Brain pericyte (primary cell): Measurements from ENCODE around the gene BTBD16.

ENCODE experiments used
- DNase-seq: peaks from one replicate; pipeline ENCODE4 v3.0.0-alpha.2; 2012; ENCODE audit warnings: low read depth, low spot score

BTBD16 gene

DNA sequence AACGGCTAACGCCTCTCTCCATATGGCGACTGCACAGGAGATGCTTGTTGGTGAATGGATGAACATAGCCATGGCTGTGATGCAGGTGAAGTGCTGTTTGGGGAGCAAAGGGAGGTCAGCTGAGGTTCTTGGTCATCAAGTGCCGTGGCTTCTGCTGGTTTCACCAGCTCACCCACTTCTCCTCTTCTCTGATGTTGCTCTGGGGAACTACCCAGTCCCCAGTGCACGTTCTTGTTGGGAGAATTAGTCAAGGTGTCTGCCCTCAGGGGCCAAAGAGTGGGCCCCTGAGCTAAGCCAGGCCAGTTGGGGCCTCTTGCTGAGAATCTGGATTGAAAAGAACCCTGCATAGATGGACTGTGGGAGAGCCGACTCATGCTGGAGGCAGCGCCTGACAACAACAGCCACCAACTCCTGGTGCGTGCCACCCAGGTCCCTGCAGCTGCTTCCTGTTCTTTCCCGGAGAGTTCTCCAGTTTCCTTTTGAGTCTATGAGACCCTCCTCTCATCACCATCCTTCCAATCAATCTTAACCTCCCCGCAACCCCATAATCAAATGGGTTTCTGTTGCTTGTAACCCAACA, 3.0 kb downstream of the BTBD16 start:
- DNase-seq, result no peak

DNA sequence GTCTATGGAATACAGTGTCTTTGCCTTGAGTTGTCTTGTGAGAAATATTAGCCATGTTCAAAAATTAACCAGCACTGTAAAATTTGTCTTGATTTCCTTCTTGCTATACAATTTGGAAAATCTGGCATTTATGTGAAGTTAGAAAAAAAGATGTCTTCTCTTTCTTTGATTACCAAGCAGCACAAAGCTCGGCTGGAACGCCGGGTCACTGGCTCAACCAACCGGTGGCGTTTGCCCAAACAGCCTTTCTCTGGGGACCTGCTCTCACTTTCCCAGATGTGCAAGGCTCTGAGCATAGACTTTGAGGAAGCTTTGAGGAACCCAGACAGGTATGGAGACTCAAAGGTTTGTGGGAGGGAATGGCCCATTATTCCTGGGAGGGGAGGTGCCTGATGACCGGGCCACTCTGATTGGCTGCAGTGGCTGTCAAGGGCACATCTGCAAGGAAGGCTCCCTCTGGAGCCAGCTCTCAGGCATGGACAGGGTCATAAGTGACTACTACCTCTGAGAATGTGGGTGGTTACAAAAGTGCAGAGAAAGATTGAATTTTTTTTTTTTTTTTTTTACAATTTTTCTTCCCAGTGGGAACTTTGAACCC, 5.6 kb downstream of the BTBD16 start:
- DNase-seq, result no peak

DNA sequence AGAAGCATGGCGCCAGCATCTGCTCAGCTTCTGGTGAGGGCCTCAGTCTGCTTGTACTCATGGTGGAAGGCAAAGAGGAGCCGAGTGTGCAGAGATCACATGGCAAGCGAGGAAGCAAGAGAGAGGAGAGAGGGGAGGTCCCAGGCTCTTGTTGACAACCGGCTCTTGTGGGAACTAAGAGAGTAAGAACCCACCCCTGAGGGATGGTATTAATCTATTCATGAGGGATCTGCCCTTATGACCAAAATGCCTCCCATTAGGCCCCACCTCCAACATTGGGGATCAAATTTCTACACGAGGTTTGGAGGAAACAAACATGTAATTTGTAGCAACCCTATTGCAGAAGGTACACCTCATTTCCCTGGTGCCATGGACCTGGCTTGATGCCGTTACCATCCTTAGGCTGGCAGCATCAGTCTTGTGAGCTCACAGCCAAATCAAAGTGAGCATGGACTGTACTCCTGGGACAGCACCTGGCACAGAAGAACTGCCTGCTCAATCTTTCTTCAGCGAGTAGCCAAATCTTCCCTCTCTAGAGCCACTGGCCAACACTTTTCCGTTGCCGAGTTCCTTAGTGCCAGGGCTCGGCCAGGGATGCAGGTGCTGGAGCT, 6.5 kb downstream of the BTBD16 start:
- DNase-seq, result no peak

DNA sequence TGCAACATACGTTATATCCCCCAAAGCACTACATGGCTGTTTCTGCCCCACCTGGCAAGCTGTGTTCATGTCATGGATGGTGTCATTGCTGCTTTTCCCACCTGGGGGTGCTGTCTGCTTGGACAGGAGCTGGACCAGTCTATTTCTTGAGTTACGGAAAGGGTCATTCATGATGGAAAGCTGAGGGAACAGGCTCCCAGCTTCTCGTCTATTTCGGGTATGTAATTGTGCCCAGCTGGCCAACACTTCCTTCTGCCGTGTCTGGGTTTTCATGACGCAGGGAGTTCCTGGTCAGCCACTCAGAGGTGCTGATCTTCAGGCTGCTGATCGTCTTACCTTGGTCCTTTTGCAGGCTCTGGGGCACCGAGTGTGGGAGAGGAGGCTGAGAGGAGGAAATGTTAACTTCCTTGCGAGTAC, 8.6 kb downstream of the BTBD16 start:
- DNase-seq, result peak; percentile 33

DNA sequence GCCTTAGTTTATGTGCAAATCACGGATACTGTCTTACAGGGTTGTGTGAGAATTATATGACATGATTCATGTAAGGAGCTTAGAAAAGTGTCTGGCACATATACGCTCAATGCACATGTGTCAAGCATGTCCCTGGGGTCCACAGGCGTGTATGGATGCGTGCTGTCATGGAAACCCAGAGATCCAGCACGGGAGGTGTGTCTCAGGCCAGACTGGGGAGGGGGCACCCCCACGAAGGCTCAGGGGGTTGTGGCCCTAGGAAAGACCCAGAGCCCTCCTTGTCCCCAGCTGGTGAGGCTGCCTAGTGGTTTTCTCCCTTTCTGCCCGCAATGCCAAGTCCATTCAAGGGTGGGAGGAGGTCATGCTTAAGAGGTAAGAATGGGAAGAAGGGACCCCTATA, 9.1 kb downstream of the BTBD16 start:
- DNase-seq, result no peak

DNA sequence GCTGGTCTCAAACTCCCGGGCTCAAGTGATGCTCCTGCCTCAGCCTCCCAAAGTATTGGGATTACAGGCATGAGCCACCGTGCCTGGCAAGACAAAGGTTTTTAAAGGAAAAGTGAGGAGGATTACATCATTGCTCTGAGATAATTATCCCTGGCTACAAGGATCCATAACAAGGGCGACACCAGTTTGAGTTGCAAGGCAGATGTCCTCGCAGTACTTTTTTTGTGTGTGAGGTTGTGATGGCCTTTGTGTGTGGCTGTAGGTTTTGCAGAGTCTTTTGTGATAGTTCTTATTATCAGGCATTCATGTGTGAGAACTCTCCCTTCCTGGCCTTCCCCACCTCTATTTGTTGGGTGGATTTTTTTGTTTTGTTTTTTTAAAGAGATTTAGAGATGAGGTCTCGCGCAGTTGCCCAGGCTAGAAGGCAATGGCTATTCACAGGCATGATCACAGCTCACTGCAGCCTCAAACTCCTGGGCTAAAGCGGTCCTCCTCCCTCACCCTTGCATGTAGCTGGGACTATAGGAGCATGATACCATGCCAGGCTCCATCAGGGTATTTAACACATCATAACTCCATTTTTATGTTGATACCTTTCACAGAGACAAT, 10.0 kb downstream of the BTBD16 start:
- DNase-seq, result no peak

DNA sequence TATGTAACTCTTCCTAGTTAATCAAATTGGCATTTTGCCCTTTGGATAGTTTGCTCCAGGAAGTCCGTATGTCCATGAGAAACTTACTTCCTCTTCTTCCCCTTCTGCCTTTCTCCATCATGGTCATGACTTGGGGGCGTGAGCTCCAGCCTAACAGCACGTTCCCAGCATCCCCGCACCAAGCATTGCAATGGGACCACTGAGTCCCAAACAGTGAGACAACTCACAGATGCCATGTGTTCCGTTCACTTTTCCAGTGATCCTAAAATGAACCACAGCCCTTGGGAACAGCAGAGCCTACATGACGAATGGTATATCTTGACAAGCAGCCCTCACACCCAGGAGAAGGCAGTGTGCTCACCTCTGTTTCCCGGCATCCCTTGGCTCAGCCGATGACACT, 10.7 kb downstream of the BTBD16 start:
- DNase-seq, result no peak

DNA sequence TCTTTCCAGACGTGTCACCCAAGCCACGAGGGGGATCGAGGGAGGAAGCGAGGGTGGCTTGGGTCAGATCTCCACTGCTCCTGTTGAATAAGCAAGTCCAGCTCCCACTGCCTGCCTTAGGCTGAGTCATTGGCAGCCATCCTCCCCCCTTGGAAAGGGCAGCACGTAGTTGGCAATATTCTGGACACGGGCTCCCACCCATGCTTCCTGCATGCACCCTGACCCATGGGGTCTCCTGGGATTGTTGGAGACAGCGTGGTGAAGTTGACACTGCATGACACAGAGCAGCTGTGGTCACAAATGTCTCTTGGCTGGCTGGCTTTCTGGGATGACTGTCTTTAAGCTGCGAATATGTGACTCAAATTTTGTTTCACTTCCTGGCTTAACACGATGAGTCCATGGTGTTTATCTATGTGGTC, 11.2 kb downstream of the BTBD16 start:
- no peak for DNase-seq

DNA sequence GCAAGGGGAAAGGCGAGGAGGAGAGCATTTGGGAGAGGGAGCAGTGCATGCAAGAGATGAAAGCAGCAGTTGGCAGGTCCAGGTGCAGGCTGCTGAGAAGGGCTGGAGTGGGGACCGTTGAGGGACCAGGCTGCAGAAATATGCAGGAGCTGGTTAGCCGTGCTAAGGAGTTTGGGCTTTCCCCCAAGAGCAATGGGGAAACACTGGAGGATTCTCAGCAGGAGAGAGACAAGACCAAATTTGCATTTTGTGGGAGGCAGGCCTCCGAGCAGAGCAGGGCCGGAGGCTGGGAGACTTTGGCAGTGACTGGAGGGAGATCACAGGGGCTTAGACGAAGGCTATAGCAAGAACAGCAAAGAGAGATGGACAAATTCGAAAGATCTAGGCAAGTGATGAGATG, 11.8 kb downstream of the BTBD16 start:
- DNase-seq, result no peak

DNA sequence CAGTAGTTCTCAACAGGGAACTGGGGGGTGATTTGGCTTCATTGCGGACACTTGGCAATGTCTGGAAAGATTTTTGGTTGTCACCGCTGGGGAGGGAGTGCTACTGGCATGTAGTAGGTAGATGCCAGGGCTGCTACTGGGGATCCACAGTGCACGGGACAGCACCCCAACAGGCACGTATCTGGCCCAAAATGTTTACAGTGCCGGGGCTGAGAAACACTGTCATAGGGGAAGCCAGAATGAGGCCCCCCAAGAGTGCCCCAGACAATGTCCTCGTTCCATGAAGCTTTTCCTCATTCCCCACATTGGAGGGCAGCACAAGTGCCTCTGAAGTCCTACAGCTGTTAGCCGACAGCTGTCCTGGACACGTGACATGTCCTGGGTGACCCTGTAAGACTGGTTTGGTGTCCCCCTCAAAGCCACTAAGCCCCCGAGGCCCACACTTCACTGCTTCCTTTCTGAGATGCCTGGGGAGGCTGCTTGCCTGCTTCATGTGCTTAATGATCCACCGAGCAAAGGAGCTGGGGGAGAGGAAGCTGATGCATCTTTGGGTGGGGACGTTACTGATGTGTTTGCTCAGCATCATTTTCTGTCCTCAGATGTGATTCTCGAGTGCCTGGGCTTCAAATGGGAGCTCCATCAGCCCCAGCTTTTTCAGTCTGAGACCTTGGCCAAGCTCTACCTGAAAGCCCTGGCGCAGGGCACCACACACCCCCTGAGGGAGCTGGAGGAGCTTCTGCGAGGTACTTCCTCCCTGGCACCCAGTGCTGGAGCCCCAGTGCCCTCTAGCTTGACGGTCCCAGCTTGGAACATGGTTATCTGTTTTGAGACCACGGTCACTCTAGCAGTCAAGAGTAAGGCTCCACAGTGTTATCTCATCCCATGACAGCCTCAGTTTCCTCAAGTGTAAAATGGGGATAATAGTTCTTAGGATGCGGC, 14.7 kb downstream of the BTBD16 start:
- DNase-seq, result no peak

DNA sequence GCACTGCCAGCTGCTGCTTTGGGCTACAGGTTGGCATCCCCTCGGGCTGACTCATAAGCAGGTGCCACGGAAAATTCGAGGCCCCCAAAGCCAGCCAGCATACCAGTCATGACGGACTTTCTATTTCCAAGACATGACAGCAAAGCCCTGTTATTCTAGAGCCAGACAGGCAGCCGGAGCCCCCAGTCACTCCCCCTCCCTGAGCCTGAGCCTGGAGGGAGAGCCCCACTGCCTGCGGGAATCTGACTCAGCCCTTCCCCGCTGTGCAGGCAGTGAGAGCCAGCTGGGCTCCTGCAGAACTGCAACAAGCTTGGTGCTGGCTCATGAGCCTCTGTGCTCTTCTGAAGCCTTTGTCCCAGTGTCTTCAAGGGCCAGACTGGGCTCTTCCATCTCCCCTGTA, 15.8 kb downstream of the BTBD16 start:
- DNase-seq, result peak; percentile 87

DNA sequence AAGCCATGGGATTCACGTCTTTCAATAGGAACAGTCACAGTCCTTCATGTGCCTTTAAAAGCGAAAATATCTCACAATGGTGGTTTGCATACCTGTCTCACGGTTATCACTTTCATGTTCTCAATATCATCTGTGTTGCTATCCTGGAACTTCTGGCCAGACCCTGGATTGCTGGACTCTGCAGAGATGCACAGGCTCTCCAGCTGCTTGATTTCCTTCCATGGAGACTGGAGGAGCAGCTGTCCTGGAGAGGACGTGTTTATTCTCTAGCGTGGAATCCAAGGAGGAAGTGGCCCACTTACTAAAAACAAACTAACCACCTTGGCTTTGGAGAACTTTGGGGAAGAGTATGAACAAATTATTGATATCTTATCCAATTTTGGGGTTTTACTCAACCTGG, 16.5 kb downstream of the BTBD16 start:
- DNase-seq, result no peak

DNA sequence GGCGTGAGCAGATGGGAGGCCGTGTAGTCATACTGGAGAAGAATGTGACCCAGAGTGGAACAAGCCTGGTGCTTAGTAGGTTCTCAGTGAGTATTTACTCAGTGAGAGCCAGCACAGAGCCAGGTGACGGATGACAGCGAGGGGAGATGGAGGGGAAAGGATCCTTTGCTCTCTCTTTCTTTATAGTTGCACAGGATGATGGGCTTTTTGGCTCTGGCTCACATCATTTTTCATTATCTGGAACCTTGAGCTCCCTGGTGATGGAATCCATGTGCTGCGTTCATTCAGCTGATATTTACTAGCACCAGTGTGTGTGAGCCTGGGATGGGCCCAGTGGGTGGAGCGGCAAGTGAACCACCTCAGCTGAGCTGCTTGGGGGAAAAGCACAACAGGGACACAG, 17.2 kb downstream of the BTBD16 start:
- no peak for DNase-seq

DNA sequence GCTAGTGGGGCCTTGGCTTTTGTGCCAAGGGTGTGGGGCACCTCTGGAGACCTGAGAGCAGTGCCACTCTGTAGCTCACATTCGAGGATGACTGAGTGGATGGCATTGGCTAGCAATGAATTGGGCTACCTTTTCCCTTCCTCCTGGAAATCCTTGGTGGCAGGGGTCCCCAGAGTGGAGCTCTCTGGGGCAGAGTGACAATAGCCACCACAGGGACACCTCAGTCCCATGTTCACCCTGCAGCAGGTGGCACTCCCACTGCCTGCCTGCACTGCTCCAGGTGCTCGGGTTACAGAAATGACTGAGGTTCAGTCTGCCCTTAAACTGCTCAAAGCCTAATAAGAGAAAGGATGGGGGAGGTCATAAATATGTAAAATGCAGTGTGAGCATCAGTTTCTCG, 17.8 kb downstream of the BTBD16 start:
- DNase-seq, result no peak

DNA sequence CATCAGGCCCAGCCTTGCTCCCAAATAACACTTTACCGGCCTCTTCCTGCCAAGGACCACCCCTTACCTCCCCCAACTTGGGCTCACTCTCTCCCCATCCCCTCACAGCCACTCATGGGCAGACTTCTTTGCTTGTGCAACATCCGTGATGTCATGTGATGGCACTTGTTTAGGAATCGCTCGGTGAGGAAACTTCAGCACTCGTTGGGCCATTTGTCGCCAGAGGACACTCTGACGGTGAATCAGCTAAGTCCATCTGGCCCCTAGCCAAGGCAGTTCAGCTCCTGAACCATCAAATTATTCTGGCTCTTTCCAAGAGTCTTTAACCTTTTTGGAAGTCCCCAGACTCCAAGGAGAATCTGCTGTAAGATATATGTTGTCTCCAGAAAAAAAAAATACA, 19.2 kb downstream of the BTBD16 start:
- no peak for DNase-seq

DNA sequence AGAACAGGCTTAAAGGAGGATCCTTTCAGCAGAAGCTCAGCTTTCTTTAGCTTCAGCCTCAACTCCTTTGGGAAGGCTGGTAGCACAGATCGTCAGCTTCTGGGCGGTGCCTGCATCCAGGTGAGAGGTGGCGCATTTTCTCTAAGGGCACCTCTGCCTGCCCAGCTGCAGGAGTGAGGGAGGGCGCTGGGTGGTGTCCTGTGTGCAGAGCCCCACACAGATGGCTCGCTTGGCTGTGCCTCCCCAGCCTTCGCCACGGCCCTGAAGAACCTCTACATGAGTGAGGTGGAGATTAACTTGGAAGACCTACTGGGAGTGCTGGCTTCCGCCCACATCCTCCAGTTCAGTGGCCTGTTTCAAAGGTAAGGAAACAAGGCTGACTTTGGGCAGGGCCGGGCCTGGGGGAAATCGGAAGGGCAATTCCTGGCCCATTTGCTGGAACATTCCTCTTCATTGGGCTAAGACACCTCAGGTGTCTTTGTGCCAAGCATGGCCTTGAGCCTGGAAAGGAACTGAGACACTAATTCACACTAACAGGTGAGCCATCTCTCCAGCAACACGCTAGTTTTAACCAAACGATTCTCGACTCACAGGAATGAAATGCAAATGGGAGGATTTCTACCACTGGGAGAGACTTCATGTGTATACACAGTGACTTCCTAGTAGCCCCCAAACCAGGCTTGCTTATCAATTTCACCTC, 19.9 kb downstream of the BTBD16 start:
- no peak for DNase-seq

DNA sequence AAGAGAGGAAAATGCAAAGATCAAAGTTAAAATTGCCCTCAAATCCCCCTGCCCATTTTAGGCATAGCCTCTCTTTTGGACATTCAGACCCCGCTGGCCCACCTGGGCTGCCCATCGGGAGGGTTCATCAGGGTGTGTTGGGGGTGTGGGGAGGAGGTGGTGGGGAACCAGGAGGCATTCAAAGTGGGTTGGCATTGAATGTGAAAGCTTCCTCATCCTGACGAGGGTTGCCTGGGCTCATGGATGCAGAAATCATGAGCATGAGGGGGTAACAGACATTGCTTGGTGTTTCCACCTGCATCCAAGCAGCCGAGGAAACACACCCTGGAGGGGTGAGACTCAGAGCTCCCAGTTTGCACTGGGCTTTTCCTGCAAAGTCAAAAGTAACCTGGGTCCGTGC, 20.6 kb downstream of the BTBD16 start:
- DNase-seq, result no peak

DNA sequence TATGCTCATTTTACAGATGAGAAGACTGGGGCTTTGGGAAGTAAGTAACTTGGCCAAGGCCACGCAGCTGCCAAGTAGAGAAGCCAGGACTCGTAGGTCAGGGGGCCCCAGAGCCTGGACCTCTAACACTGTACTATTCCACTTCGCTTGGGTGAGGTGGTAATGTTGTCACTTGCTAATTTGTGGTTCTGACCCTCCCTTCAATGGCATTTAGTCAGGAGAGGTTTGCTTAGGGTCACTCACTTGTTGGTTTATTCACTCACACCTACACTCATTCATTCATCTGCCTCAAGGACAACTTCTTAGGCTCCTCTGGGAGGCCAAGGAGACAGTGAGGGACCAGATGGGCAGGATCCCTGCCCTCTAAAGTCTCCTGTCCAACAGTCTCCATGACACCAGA, 21.3 kb downstream of the BTBD16 start:
- DNase-seq, result no peak

DNA sequence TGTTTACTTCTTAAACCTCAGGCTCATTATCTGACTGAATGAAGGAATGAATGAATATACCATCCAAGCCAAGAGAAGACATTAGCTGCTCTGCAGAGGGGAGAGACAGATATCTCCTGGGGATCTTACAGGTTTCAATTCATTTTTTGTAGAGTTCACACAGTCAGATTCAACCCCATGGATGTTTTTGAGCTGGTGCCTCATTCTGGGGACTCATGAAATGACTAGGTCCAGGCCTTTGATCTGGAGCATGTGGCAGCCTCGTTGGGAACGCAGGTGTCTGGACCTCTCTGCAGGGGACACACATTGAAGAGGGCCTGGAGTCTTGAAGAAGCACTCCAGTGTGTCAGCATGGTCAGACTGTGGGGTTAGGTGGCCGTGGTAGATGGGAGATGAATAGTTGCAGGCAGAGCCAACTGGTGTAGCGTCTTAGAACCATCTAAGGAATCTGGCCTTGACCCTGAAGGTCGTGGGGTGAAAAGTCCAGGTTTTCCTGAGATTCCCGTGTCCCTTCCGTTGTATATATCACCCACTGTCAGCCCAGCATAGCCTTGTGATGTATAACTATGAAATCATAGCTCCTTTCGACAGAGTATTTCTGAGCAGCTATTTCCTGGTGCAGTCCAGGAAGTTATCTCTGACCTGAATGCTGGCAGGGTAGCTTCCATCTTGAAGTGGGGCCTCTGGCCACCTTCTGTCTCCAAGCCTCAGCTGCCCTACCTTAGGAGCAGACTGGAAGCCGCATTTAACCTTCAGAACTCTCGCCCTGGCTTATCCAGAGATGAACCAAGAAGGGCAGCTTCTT, 22.3 kb downstream of the BTBD16 start:
- no peak for DNase-seq

DNA sequence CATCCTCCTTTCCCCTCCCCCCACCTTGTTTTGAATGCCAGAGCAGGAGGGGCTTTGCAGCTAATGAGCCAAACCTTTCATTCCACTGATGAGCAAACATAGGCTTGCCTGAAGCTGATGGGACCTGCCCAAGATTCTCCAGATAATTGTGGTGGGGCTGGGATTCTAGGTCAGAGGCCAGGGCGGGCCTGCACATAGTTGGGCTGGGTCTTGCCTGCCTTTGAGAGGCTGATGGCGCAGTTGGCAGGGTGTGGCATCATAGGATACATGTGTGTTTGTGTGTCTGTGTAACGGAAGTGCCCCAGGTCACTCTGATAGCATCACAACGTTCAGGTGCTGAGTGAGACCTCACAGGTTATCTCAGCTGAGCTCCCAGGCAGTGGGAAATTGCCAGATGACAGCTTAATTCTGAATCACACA, 22.9 kb downstream of the BTBD16 start:
- no peak for DNase-seq
